Skeletal muscle cell (primary cell): ENCODE results near the gene AGBL4.
"Not testable (repeated sequence)": the region's sequence is repeated elsewhere in the genome, so short reads cannot be mapped to it uniquely, and the experiment has no call there.

Experiments used
- DNase-seq: peaks from one replicate; pipeline ENCODE4 v3.0.0-alpha.2; 2010; ENCODE audit warnings: low read depth
- H3K4me3 ChIP-seq: 2 replicates; pipeline ENCODE4 v1.5.1; 2011; ENCODE audit warnings: low read depth, mild to moderate bottlenecking, control low read depth, low read length, moderate library complexity

The AGBL4 gene

DNA sequence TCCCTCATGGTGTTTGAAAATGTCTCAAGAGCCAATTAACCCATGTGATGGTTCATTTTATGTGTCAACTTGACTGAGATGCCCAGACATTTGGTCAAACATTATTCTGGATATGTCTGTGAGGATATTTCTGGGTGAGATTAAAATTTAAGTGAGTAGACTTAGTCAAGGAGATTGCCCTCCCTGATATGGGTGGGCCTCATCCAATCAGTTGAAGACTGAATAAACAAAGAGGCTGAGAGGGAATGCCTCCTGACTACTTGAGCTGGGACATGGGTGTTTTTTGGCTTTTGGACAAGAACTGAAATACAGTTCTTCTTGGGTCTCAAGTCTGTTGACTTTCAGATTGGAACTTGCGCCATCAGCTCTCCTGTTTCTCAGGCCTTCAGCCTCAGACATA is 1462.3 kb downstream of the AGBL4 start:
- no peak overlapping the region for H3K4me3 ChIP-seq
- DNase-seq: no peak

DNA sequence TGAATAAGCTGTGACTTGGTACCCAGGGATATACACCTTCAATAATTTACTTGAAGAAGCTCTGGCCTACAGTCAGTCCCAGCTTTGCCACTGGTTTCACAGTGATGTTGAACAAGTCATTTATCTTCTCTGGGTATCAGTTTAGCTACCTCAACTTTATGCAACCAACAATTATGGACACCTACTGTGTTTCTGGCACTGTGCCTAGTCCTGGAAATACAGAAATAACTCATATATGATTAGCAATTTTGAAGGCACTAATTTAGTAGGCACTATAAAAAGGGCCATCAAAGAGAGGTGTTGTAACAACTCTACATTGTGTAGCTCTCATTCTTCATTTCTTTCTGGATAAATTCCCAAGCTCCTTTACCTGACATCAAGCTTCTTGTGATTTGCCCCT is 1463.2 kb downstream of the AGBL4 start:
- DNase-seq: no peak
- no peak overlapping the region for H3K4me3 ChIP-seq

DNA sequence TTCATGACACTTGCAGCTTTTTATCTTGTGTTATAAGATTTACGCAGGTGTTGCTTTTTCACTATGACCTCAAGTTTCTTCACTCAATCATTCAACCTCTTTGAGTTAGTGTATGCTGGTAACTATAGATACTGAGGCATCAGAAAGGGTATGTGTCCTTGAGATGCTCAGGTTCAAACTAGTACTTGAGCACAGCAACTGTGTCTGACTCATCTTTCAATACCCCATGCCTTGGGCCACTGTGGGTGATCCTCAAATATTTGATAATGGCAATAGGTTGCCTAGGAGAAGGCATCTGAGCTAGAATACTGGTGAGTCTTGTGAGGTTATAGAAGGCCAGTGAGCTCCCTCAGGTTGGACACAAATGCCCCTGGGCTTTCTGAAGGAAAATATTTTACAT is 1463.6 kb downstream of the AGBL4 start:
- DNase-seq: no peak
- H3K4me3 ChIP-seq: no peak overlapping the region

DNA sequence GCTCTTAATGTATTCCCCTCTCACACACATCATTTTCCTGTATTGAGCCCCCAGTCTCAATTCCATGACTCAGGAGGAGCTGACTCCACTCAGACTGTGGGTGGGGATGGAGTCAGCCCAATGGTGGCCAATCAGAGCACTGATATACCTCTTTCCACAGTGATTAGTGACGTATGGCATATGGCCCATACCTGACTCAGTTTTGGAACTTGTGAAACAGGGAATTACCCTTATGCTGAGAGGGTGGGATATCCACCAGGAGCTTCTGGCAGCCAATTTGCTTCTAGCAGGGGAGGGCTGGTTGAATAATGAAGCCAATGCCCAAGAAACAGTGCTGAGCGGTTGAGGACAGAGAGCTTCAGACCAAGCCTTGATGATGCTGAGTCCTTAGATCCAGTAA is 1465.4 kb downstream of the AGBL4 start:
- no peak overlapping the region for H3K4me3 ChIP-seq
- no peak for DNase-seq

DNA sequence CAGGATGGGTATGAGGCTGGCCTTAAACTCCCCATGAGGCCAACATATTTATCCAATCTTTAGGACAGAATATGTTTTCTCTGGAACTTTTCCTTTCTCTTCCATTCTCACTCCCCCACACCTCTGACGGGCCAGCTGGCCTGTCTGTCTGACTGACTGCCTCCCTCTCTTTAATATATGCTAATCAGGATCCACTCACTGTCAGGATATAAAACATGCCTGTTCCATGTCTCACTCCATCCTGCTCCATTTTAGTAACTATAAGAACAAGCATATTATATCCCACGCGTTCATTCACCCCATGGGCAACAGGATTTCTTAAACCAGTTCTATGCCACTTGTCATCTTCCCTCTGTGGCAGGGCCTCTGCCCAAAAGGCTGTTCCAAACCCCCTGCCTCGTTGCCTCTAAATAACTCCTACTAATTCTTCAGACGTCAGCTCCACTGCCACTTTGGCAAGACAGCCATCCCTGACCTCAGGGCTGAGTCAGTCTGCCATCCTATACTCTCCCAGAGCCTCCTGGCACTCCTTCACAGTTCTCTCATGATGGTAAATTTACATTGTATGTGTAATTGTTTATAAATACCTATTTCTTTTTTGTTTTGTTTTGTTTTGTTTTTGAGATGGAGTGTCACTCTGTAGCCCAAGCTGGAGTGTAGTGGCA is 1467.4 kb downstream of the AGBL4 start:
- no peak overlapping the region for H3K4me3 ChIP-seq

DNA sequence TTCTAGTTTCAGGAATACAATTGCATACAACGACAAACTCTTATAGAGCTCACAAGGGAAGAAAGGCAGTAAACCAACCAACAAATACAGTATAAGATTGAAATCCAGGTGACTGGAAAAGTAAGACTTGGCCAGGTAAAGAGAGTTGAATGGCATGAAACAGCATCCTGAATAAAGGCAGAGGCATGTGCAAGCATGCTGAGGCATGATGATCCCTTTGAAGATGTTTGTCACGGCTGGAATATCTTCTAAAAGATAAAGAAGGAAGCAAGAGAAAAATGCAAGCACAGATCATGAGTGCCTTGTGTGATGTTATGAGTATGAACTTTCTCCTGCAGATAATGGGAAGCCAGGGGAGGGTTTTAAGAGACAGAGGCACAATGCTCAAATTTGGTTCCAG is 1468.5 kb downstream of the AGBL4 start:
- H3K4me3 ChIP-seq: no peak overlapping the region
- no peak for DNase-seq

More for the DNA sequence above, 1467.4 kb downstream of the AGBL4 start:
- DNase-seq: no peak

DNA sequence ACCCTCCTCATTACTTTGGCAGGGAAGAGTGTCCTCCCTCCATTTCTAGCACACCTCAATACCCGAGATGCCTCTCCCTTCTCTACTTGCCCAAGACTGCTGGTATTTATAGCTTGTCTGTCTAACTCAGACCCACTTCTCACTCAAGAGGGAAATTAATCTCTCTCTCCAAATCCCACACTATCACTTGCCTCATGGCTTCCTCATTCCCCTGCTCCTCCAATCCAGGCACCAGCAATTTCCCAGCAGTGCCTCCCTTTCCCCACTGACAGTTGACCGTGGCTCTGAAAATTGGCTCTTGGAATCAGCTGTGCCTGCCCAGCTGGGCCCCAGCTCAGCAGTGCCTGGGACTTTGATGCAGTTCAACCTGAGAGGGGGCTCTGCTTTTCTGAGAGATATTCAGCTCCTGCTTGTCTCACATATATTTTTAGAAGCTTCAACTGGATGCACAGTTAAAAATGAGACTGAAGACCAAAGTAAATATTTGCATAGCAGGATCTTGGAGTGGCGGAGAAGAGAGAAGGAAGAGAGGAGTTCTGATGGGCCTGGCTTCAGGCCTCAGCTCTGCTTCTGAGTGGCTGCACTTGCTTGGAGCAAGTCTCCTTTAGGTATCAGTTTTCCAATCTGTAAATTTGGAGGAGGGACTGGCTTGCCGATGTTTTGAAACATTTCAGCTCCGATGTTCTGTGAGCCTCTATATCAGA is 1470.7 kb downstream of the AGBL4 start:
- H3K4me3 ChIP-seq: no peak overlapping the region
- no peak for DNase-seq

DNA sequence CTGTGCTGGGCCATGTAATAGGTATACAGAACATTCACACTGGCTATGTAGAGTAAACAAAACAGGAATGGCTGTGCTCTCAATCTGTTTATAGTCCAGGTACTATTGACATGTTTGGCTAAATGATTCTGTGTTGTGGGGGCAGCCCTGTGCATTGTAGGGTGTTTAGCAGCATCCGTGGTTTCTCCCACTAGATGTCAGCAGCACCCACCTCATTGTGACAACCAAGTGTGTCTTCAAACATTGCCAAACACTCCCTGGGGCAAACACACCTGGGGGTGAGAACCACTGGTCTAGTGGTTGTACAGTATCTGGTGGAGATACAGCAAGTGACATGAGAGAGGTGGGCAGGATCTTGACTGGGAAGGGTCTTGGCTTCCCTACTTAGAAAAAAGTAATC is 1471.3 kb downstream of the AGBL4 start:
- no peak overlapping the region for H3K4me3 ChIP-seq
- DNase-seq: no peak

DNA sequence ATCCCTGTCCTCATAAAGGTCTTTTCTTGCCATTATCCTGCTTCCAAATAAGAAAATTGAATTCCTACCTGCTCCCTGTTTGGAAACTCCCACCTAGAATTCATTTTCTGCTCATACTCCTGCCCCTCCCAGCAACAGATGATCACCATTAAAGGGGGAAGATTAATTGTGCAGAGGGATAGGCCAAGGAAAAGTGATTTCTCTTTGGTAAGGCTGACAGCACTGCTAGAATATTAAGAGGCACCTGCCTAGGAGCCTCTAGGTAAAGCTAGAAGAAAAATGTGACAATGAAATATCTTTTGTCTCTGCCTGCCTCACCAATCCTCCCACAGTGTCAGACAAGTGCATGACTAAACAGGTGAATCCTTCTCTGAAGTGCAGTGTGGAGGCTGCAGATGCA is 1474.8 kb downstream of the AGBL4 start:
- H3K4me3 ChIP-seq: no peak overlapping the region
- no peak for DNase-seq

DNA sequence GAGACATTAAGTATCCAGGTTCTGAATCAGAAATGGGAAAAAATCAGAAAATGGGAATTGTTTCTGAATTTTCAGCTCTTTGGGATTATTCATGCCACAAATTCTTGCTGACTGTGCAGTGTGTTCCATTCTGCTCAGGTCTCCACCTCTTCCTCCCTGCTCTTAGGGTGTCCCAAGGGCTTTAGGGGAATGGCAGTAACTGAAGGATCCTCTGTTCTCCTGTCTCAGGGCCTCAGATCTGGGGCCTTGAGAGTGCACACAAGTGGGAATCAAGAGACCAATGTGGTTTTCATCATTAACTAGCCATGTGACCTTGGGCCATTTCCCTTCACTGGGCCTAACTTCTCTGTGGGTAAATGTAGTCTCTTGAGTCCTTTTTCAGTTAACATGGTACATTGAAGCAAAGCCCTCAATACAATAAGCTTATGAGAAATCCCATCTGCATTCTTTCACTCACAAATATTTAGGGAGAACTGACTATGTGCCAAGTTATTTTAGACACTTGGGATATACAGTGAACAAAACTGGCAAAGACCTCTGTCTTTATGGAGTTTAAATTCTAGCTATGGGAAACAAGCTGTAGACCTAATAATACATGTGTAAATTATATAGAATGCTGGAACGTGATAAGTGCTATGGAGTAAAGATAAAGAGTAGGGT is 1476.1 kb downstream of the AGBL4 start:
- no peak for DNase-seq
- no peak overlapping the region for H3K4me3 ChIP-seq

DNA sequence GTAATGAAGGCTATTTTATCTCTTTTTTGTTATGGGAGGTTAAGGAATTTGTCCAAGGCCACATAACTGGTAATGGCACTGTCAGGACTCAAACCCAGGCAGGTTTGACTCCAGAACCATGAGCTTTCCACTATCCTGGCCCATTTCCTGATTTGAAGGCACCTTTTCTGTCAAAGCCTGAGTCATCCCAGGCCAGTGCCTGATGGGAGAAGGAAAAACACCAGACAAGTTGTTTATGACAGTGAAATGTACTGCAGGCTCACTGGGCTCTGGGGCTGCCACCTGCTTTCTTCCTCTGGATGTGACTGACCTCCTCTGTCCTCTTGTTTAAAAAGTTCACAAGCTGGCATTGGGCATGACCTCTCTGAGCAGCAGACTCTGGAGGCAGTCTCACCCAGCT is 1479.9 kb downstream of the AGBL4 start:
- H3K4me3 ChIP-seq: no peak overlapping the region
- no peak for DNase-seq

DNA sequence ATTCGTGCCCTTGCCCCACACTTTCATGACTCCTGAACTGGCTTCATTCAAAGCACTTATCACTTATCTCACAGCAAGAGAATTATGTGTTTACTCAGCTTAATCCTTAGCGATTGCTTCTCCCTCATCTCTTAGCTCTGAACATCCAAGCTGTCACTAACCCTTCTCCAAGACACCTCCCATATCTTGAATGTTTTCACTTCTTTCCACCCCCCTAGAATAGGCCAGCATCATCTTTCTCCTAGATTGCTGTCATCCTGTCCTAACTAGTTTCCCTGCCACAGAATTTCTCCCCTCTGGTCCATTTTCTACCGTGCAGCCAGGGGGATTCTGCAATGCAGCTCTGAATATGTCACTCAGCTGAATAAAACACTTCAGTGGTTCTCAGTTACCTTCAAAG is 1483.2 kb downstream of the AGBL4 start:
- H3K4me3 ChIP-seq: no peak overlapping the region
- DNase-seq: no peak

DNA sequence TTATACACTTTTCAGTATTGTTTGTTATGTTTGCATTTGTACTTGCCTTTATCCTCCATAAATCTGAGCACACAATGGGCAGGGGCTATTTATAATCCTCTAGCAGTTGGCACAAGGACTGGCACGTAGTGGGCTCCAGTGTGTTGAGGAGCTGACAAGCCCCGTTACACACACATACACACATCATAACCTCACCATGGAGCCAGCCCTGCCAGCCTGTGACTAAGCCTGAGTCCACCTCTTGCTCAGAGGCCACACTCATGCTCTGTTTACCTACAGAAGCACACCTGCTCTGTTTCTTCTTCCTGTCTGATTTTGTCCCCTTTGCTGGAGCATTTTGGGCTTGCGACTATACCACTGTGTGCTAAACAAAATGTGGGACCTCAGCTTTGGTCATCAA is 1487.3 kb downstream of the AGBL4 start:
- H3K4me3 ChIP-seq: no peak overlapping the region
- DNase-seq: no peak

DNA sequence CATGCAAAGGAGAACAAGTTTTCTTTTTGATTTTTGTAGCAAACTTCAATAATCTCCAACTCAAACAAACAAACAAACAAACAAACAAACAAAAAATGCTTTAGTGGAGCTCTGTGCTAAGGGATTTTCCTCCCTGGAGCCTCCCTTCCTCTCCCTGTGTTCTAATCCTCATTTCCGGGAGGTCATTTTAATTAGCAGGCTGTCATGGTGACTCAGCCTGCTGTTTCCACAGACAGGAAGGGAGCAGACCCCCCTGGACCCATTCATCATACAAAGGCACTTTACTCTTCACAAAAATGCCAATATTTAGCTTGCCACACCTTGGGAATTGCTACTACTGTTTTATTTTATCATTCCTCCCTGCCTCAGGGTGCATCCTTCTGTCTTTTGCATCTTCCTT is 1490.8 kb downstream of the AGBL4 start:
- H3K4me3 ChIP-seq: no peak overlapping the region
- DNase-seq: no peak

DNA sequence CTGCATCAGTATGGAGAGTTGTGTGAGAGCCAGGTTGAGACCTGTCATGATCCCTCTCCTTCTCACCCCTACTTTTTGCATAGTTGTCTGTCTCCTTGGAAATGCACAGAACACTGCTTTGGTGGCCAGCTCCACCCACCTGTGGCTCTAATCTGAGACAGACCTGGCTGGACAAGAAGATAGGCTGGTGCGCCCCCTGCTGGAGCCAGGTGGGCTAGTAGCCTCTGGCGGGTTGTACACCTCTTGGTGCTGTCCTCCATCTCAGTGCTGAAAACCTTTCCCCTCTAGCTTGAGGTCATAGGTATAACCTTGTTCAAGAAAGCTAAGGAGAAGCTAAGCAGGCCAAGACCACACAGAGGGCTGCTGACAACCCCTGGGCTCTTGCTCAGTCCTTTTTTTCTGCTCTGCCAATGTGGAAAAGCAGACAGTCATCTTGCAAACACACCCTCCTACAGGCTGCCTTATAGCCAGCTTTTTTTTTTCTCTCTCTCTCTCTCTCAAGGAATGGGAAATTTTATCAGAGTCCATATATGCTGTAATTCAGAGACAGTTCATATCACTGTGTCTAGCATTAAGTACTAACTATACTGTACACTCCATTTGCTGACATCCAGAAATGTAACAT is 1492.9 kb downstream of the AGBL4 start:
- no peak for DNase-seq
- no peak overlapping the region for H3K4me3 ChIP-seq

DNA sequence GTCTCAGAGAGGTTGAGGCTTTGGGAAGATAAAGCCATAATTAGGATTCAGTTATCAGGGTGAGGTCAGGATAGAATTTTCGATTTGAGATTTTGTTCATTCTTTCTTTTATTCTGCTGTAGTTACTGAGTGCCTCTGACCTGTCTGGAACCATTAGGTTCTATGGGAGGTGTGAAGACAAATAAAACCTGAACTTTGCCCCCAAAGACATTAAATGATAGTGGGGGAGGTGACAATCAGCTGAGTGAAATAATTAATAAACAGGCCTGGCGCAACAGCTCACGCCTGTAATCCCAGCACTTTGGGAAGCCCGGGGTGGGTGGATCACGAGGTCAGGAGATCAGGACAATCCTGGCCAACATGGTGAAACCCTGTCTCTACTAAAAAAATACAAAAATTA is 1496.7 kb downstream of the AGBL4 start:
- no peak for DNase-seq
- H3K4me3 ChIP-seq: no peak overlapping the region

DNA sequence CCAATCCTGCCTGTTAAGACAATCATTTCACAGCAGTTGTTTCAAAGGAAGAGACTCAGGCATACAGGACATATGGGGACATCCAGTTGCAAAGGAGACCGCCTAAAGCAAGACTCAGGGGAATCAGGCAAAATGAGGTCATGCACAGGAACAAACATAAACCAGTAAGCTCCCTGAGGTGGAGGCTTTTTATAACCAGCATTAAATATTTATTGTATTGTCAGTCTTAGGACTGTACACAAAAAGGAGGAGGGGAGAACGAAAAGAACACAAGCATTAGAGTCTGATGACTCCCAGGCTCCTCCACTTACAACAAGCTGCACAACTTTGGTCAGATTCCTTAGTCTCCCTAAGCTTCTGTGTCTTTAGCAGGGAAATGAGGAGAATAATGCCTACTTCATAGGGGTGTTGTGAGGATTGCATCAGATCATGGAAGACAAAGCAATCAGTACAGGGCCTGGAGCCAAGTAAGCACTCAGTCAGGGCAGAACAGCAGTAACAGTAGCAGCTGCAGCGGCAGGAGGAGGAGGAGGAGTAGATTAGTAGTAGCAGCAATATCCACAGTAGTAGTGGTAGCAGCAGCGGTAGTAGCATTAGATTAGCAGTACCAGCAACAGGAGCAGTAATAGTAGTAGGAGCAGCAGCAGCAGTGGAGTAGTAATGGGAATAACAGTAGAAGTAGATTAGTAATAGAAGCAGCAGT is 1497.6 kb downstream of the AGBL4 start:
- no peak overlapping the region for H3K4me3 ChIP-seq
- DNase-seq: peak; percentile 67

DNA sequence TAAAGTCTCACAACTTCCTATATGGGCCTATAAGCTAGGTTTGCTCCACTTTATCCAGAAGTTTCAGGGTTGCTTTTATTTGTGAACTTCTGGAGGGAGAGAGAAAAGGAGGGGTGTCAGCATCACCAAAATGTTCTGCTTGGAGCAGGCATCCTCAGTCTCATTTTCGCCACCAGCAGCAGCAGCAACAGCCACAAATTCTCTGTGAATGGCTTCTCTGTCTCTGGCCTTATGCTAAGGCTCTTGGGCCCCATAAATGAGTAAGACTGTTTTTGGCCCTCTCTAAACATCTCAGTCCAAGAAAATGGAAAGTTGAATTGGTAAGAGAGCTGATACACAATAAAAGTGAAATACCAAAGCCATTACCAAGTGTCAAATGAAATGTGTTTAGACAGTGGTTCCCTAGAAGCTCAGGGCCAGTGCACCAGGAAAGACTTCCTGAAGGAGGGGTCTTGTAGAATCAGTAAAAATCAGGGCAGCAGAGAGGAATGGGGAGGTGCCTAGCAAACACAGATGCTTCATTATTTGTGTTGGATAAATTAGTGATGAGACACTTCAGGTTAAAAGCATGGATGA is 1498.8 kb downstream of the AGBL4 start:
- no peak overlapping the region for H3K4me3 ChIP-seq
- DNase-seq: no peak

DNA sequence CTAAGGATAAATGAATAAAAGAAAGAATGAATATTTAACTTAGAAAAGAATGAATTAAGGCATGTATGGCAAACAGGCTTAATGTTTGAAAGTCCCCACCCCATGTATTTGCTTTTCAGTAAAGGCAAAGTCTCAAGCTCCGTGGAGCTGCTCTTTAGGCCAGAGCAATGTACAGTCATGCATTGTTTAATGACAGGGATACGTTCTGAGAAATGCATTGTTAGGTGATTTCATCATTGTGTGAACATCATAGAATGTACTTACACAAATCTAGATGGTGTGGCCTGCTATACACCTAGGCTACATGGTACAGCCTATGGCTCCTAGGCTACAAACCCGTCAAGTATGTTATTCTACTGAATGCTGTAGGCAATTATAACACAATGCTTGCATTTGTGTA is 1500.2 kb downstream of the AGBL4 start:
- H3K4me3 ChIP-seq: no peak overlapping the region
- DNase-seq: no peak

DNA sequence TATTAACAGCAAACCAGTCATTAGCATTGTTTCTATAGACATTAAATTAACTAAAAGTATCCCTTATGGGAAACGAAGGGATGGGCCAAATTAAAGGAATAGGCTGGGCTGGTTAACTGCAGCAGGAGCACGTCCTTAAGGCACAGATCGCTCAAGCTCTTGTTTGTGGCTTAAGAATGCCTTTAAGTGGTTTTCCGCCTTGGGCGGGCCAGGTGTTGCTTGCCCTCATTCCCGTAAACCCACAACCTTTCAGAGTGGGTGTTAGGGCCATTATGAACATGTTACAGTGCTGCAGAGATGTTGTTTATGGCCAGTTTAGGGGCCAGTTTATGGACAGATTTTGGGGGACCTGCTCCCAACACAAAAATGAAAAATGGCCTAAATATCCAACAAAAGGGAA is 1503.9 kb downstream of the AGBL4 start:
- H3K4me3 ChIP-seq, DNase-seq: not testable (repeated sequence)
